Neural cell (in vitro differentiated cells): ENCODE data around the gene MFSD2A. TPM values are rescaled to one million over a fixed set of nuclear protein-coding genes. Genes with fewer than 3 reads are reported as not detected.

Source experiments
- H2AFZ ChIP-seq: fragments of 200-600, 300-800 bp; sonication (generic), shearing (Covaris generic); 2 replicates; pipeline ENCODE4 v1.6.0; 2014; ENCODE audit warnings: low read depth, mild to moderate bottlenecking, antibody characterized with exemption, low read length, moderate library complexity
- H3F3A ChIP-seq: fragments of 200-600 bp; shearing (Covaris generic); 2 replicates; pipeline ENCODE4 v1.6.1; 2016; ENCODE audit warnings: mild to moderate bottlenecking, moderate library complexity, mixed read lengths, antibody characterized with exemption, low read length; ENCODE audit not compliant: insufficient read depth, poor library complexity, severe bottlenecking
- H3K27ac ChIP-seq: fragments of 200-600, 300-800 bp; sonication (generic), shearing (Covaris generic); 2 replicates; pipeline ENCODE4 v1.5.1; 2014; ENCODE audit warnings: mild to moderate bottlenecking, low read length, moderate library complexity
- H3K27me3 ChIP-seq: fragments of 300-800, 200-600 bp; sonication (generic), shearing (Covaris generic); 2 replicates; pipeline ENCODE4 v1.6.0; 2014; ENCODE audit warnings: mild to moderate bottlenecking, low read depth, low read length, moderate library complexity; ENCODE audit not compliant: insufficient read depth
- H3K36me3 ChIP-seq: fragments of 300-800, 200-600 bp; sonication (generic), shearing (Covaris generic); 2 replicates; pipeline ENCODE4 v1.5.1; 2014; ENCODE audit warnings: mild to moderate bottlenecking, antibody characterized with exemption, low read length, moderate library complexity; ENCODE audit not compliant: insufficient read depth
- H3K4me2 ChIP-seq: fragments of 300-800, 200-600 bp; sonication (generic), shearing (Covaris generic); 2 replicates; pipeline ENCODE4 v1.6.0; 2014; ENCODE audit warnings: mild to moderate bottlenecking, low read length
- H3K4me3 ChIP-seq: fragments of 300-800, 200-600 bp; sonication (generic), shearing (Covaris generic); 2 replicates; pipeline ENCODE4 v1.5.1; 2014; ENCODE audit warnings: mild to moderate bottlenecking, low read length, moderate library complexity
- H3K79me2 ChIP-seq: fragments of 200-600 bp; shearing (Covaris generic); replicated peaks from 2 replicates; pipeline ENCODE4 v1.6.0; 2014; ENCODE audit warnings: mild to moderate bottlenecking, low read length, moderate library complexity; ENCODE audit not compliant: insufficient read depth
- H3K9ac ChIP-seq: fragments of 300-800, 200-600 bp; sonication (generic), shearing (Covaris generic); 2 replicates; pipeline ENCODE4 v1.6.1; 2016; ENCODE audit warnings: mild to moderate bottlenecking, low read length, mixed read lengths
- H3K9me2 ChIP-seq: fragments of 200-600 bp; shearing (Covaris generic); 2 replicates; pipeline ENCODE4 v1.6.1; 2016; ENCODE audit warnings: mild to moderate bottlenecking, low read length, mixed read lengths; ENCODE audit not compliant: insufficient read depth
- H3K9me3 ChIP-seq: fragments of 200-600, 300-800 bp; sonication (generic), shearing (Covaris generic); 2 replicates; pipeline ENCODE4 v1.6.1; 2016; ENCODE audit warnings: mild to moderate bottlenecking, mixed run types, low read length, moderate library complexity, mixed read lengths
- H4K20me1 ChIP-seq: fragments of 200-600 bp; shearing (Covaris generic); 2 replicates; pipeline ENCODE4 v1.6.1; 2016; ENCODE audit warnings: mild to moderate bottlenecking, mixed run types; ENCODE audit not compliant: insufficient read depth
- CTCF ChIP-seq: fragments of 450-650 bp; IDR thresholded peaks from 2 replicates; pipeline ENCODE4 v1.5.1; 2014; ENCODE audit warnings: antibody characterized with exemption, mild to moderate bottlenecking, moderate library complexity; ENCODE audit not compliant: poor library complexity, severe bottlenecking
- EP300 ChIP-seq: fragments of 450-650 bp; conservative IDR thresholded peaks from 2 replicates; pipeline ENCODE4 v1.6.1; 2014; ENCODE audit warnings: antibody characterized with exemption, mild to moderate bottlenecking, moderate library complexity; ENCODE audit not compliant: poor library complexity, severe bottlenecking
- MXI1 ChIP-seq: fragments of 450-650 bp; conservative IDR thresholded peaks from 2 replicates; pipeline ENCODE4 v1.6.1; 2014; ENCODE audit warnings: antibody characterized with exemption, mild to moderate bottlenecking; ENCODE audit not compliant: poor library complexity, severe bottlenecking
- REST ChIP-seq: IDR thresholded peaks from 2 replicates; pipeline ENCODE4 v1.6.1; 2012; ENCODE audit warnings: borderline replicate concordance
- SMC3 ChIP-seq: fragments of 450-650 bp; conservative IDR thresholded peaks from 2 replicates; pipeline ENCODE4 v1.6.1; 2014; ENCODE audit warnings: antibody characterized with exemption, mild to moderate bottlenecking, moderate library complexity; ENCODE audit not compliant: poor library complexity
- TAF1 ChIP-seq: IDR thresholded peaks from 2 replicates; pipeline ENCODE4 v1.6.1; 2012; ENCODE audit warnings: low read depth
- polyA plus RNA-seq: library from polyadenylated mRNA; depleted of rRNA; stranded (reverse); fragments of >200 nt; gene quantifications from 2 replicates; pipeline ENCODE4 v1.2.3, GENCODE V29; 2014

Gene MFSD2A
- polyA plus RNA-seq, 1 donor from 2014 or later, result 7.0 TPM

DNA sequence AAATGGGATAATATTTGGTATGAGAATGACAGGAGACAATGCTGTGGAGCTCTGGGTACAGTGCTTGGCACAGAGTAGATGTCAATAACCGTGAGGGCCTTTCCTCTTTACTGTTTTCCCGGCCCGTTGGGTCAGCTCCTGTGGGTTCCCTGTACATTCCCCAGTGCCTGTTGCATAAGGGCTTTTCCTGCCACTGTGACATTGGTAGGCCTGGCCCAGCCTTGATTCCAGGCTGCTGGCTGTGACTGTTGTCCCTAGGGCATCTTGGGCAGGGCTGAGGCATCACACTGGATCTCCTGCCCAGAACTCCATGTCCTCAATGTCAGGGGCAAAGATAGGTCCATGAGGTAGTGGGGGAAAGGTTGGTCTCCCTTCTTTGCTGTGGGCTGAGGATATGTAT lies 27.4 kb upstream of the MFSD2A start:
- Histone ChIP-seq H3K4me2 (no peak overlapping the region), H3F3A (no peaks in the 10 kb centered on the region), H4K20me1 (no peaks in the 10 kb centered on the region), H3K9ac (no peak overlapping the region), H3K27ac (no peak overlapping the region), H3K4me3 (no peak overlapping the region), H3K27me3 (no peaks in the 10 kb centered on the region), H2AFZ (no peak overlapping the region), H3K9me3 (no peaks in the 10 kb centered on the region), H3K9me2 (no peaks in the 10 kb centered on the region), H3K79me2 (no peaks in the 10 kb centered on the region), H3K36me3 (no peaks in the 10 kb centered on the region)
- no peak for TF ChIP-seq CTCF

GRCh38 chr1:39928809-39929587 lies 25.9 kb upstream of the MFSD2A start:
- no peaks in the 10 kb centered on the region for H3K9me3 ChIP-seq
- no peak for TF ChIP-seq TAF1
- TF ChIP-seq MXI1, result no peak
- no peak for TF ChIP-seq SMC3
- TF ChIP-seq EP300, result no peak
- TF ChIP-seq REST, result no peak
- no peak for TF ChIP-seq CTCF
- H3K9me2 ChIP-seq, result no peaks in the 10 kb centered on the region

More at GRCh38 chr1:39928809-39929587, 25.9 kb upstream of the MFSD2A start:
- Histone ChIP-seq H3K4me3 (no peak overlapping the region), H3K9ac (no peak overlapping the region), H3K27ac (no peak overlapping the region), H2AFZ (no peak overlapping the region), H3K36me3 (no peaks in the 10 kb centered on the region), H3K4me2 (no peak overlapping the region), H3K27me3 (no peaks in the 10 kb centered on the region), H3K79me2 (no peaks in the 10 kb centered on the region), H4K20me1 (no peaks in the 10 kb centered on the region), H3F3A (no peaks in the 10 kb centered on the region)
